Measurements from ENCODE around the gene AP2M1. TPM values are rescaled to one million over a fixed set of nuclear protein-coding genes. Genes with fewer than 3 reads are reported as not detected.
A peak's percentile ranks its signal among the peaks of the same experiment; 100 is the strongest.

AP2M1 gene
- total RNA-seq: 100 to 1,000 TPM; 110 to 132 (median 117) TPM

DNA sequence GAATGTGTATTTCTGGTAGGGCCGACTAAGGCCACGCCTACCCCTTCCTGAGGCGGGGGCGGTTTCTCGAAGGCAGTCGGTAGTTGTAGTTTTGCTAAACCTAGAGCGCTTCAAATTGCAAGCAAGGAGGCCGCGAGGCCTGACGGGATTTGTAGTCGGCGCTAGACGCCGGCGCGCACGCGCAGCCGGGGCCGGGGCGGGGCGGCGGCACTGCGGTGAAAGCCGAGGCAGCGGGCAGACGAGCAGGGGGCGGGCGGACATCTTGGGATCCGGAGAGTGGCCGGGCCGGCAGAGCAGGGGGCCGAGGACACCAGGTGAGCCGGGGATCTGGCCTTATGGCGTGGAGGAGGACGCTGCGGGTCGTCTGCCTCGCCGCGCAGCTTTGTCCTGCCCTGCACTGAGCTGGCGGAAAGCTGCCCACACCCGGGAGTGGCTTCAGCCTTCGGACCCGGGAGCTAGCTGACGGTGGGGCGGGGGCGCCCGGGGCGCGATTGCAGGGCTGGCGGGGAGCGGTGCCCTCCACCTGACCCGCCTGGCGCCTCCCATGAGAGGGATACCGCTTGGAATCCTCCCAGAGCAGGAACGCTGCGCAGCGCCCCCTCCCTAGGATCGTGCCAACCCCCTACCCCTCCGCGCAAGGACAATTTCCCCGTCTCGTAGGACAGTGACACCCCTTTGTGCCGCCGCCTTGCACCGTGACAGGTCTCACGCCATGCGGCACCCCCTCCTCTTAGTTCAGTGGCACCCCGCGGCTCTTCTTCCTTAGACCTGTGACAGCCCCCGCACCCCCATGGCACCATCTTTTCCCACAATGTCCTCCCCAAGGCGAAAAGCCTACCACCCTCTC lies at the start of gene AP2M1:
Gene AP2M1, plus strand, starts transcription at position 210 of the 847 bp plus-strand sequence. CDS start 2,139 bp downstream, outside the sequence.
- peaks cover 0 to 57% of the 10 kb centered on the region in 2 donors for H3K36me3 ChIP-seq
- ATAC-seq (peak; percentile 94 to 96), DNase-seq (peak; percentile 98 to 100)
- intact Hi-C loops (cut with DNase I; ENCODE audit: low total_unique reads): loop anchor here (1.0 to 5.0 kb wide), 6 partner anchors 10 to 158 kb away; partner anchors contain the start of genes ABCC5, ALG3, DVL3 and EEF1AKMT4
- no peaks in the 10 kb centered on the region for H3K9me3 ChIP-seq
- peak within 1 kb of the TSS; percentile 95 to 98 (median 96) for H3K4me3 ChIP-seq
- in situ Hi-C loops (cut with MboI; ENCODE audit: low sequenced_read_pairs in 4 of 4): loop anchor here in 2 of 4 donors (5.0 to 10.0 kb wide), 2 partner anchors 137 to 140 kb away; partner anchors contain the start of gene EIF4G1 (in 2 of the 2)
- TF ChIP-seq, protein P1, sequence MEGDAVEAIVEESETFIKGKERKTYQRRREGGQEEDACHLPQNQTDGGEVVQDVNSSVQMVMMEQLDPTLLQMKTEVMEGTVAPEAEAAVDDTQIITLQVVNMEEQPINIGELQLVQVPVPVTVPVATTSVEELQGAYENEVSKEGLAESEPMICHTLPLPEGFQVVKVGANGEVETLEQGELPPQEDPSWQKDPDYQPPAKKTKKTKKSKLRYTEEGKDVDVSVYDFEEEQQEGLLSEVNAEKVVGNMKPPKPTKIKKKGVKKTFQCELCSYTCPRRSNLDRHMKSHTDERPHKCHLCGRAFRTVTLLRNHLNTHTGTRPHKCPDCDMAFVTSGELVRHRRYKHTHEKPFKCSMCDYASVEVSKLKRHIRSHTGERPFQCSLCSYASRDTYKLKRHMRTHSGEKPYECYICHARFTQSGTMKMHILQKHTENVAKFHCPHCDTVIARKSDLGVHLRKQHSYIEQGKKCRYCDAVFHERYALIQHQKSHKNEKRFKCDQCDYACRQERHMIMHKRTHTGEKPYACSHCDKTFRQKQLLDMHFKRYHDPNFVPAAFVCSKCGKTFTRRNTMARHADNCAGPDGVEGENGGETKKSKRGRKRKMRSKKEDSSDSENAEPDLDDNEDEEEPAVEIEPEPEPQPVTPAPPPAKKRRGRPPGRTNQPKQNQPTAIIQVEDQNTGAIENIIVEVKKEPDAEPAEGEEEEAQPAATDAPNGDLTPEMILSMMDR (IDR thresholded peaks at IDR 0.05 in 4 of 5, conservative IDR thresholded peaks at IDR 0.05 in 1 of 5): peak in 1 of 5 experiments; percentile 14
- peak; percentile 88 to 90 for TF ChIP-seq POLR2A (IDR thresholded peaks at IDR 0.05)
- peak within 1 kb of the TSS; percentile 97 to 99 (median 98) for H3K27ac ChIP-seq
- H3K4me1 ChIP-seq: peaks cover 29 to 39% of the 10 kb centered on the region in 2 donors
- no peaks in the 10 kb centered on the region for H3K27me3 ChIP-seq

- H3K27me3 ChIP-seq: no peaks in the 10 kb centered on the region
- no peak for ATAC-seq
- in situ Hi-C loops (cut with MboI; ENCODE audit: low sequenced_read_pairs in 4 of 4): loop anchor here in 3 of 4 donors (25.0 kb wide), 2 partner anchors 111 to 239 kb away; partner anchors contain the start of genes PARL (in 3 of the 3), ALG3 (in 1 of the 3), EEF1AKMT4 (in 1 of the 3) and VWA5B2 (in 1 of the 3)
- no peak overlapping the region for H3K4me3 ChIP-seq
- H3K36me3 ChIP-seq: no peaks in the 10 kb centered on the region
- no peak overlapping the region for H3K27ac ChIP-seq
- DNase-seq: no peak
- intact Hi-C loops (cut with DNase I; ENCODE audit: low total_unique reads): no loop called here
- H3K4me1 ChIP-seq: no peaks in the 10 kb centered on the region
- no peak for TF ChIP-seq POLR2A (IDR thresholded peaks at IDR 0.05)
- TF ChIP-seq, protein P1 (IDR thresholded peaks at IDR 0.05 in 4 of 5, conservative IDR thresholded peaks at IDR 0.05 in 1 of 5): no peak
- no peaks in the 10 kb centered on the region for H3K9me3 ChIP-seq
Observed at GRCh38 chr3:184126006-184126405, 48.6 kb upstream of the AP2M1 start.

GRCh38 chr3:184129012-184129411 lies 45.6 kb upstream of the AP2M1 start:
- DNase-seq: no peak

DNA sequence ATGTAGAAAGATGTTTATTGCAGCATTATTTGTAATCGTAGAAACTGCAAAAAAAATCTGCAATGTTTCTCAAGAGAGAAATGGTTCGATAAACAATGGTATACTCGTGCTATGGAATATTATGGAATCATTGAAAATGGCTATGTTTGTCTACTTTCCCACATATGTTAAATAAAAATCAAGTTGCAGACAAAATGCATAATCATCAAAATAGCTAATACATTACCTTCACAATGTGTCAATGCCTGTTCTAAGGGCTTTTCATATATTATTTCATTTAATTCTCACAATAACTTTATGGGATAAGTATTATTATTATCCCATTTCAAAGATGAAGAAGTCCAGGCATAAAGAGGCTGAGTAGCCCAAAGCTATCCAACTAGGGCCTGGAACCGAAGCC lies 41.7 kb upstream of the AP2M1 start:
- in situ Hi-C loops (cut with MboI; ENCODE audit: low sequenced_read_pairs in 4 of 4): loop anchor here in 3 of 4 donors (10.0 to 25.0 kb wide), 3 partner anchors 52 to 246 kb away; partner anchors contain the start of genes PARL (in 3 of the 3), ABCF3 (in 2 of the 3), ALG3 (in 1 of the 3) and EEF1AKMT4 (in 1 of the 3)
- Histone ChIP-seq H3K27me3 (no peaks in the 10 kb centered on the region), H3K4me1 (peaks cover 15 to 25% of the 10 kb centered on the region in 2 donors), H3K4me3 (no peak overlapping the region), H3K9me3 (no peaks in the 10 kb centered on the region), H3K27ac (no peak overlapping the region), H3K36me3 (peaks cover 0 to 9% of the 10 kb centered on the region in 2 donors)
- DNase-seq (no peak), ATAC-seq (no peak)
- intact Hi-C loops (cut with DNase I; ENCODE audit: low total_unique reads): loop anchor here (5.0 to 10.0 kb wide), 2 partner anchors 251 to 848 kb away; partner anchors contain the start of gene PARL
- TF ChIP-seq, protein P1 (IDR thresholded peaks at IDR 0.05 in 4 of 5, conservative IDR thresholded peaks at IDR 0.05 in 1 of 5): no peak
- TF ChIP-seq POLR2A (IDR thresholded peaks at IDR 0.05): no peak

More at GRCh38 chr3:184129012-184129411, 45.6 kb upstream of the AP2M1 start:
- no peaks in the 10 kb centered on the region for H3K9me3 ChIP-seq
- intact Hi-C loops (cut with DNase I; ENCODE audit: low total_unique reads): no loop called here
- in situ Hi-C loops (cut with MboI; ENCODE audit: low sequenced_read_pairs in 4 of 4): loop anchor here in 3 of 4 donors (25.0 kb wide), 2 partner anchors 108 to 242 kb away; partner anchors contain the start of genes PARL (in 3 of the 3), ALG3 (in 1 of the 3), EEF1AKMT4 (in 1 of the 3) and VWA5B2 (in 1 of the 3)
- TF ChIP-seq, protein P1 (IDR thresholded peaks at IDR 0.05 in 4 of 5, conservative IDR thresholded peaks at IDR 0.05 in 1 of 5): no peak
- no peak for TF ChIP-seq POLR2A (IDR thresholded peaks at IDR 0.05)
- H3K36me3 ChIP-seq: no peaks in the 10 kb centered on the region
- no peak overlapping the region for H3K27ac ChIP-seq
- no peak overlapping the region for H3K4me3 ChIP-seq
- no peak for ATAC-seq
- H3K4me1 ChIP-seq: peaks cover 4 to 9% of the 10 kb centered on the region in 2 donors
- H3K27me3 ChIP-seq: no peaks in the 10 kb centered on the region

Data from gastrocnemius medialis (tissue), 4 donors.